LNCAP (cell line): ENCODE measurements around the gene ECI1.

Experiments
- TF ChIP-seq, protein P1 (sequence below): fragments of 450-650 bp; IDR thresholded peaks from 2 replicates; pipeline ENCODE4 v1.5.1; 2017; ENCODE audit warnings: mild to moderate bottlenecking

Gene ECI1

GRCh38 chr16:2223942-2224486, 27.4 kb downstream of the ECI1 start:
- TF ChIP-seq, protein P1, sequence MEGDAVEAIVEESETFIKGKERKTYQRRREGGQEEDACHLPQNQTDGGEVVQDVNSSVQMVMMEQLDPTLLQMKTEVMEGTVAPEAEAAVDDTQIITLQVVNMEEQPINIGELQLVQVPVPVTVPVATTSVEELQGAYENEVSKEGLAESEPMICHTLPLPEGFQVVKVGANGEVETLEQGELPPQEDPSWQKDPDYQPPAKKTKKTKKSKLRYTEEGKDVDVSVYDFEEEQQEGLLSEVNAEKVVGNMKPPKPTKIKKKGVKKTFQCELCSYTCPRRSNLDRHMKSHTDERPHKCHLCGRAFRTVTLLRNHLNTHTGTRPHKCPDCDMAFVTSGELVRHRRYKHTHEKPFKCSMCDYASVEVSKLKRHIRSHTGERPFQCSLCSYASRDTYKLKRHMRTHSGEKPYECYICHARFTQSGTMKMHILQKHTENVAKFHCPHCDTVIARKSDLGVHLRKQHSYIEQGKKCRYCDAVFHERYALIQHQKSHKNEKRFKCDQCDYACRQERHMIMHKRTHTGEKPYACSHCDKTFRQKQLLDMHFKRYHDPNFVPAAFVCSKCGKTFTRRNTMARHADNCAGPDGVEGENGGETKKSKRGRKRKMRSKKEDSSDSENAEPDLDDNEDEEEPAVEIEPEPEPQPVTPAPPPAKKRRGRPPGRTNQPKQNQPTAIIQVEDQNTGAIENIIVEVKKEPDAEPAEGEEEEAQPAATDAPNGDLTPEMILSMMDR = no peak; the same call in 1 of the 2 replicates

DNA sequence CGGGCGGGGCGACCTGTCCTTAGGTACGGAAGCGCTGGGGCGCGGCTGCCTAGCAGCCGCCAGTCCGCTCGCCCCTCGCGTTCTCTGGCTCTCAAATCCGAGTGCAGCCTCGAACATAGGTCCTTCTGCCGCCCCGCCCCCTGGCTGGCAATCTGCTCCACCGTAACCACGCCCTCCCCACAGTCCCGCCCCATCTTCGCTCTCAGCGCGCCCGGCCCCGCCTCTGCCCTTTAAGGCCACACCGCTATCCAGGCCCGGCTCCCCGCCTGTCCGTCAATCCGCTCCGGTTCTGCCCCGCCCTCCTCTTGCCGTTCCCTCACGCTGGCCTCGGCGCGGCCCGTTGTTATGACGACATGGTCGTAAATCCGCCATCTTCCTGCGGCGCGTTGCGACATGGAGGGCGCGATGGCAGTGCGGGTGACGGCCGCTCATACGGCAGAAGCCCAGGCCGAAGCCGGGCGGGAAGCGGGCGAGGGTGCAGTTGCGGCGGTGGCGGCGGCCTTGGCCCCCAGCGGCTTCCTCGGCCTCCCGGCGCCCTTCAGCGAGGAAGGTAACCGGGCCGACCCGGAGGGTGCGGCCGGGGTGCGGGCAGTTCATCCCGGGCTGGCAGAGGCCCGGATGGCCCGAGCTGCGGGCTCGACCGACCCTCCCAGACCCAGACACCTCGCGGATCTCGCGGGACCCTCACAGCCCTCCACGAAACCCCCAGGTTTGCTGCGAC, 28.0 kb downstream of the ECI1 start, which contains the start of gene E4F1:
Gene E4F1, plus strand, starts transcription at position 371 of the 721 bp plus-strand sequence. Its CDS starts 23 bp downstream, at position 394.
- TF ChIP-seq, protein P1 = no peak

GRCh38 chr16:2216330-2216729, 35.1 kb downstream of the ECI1 start:
- TF ChIP-seq, protein P1 = no peak

DNA sequence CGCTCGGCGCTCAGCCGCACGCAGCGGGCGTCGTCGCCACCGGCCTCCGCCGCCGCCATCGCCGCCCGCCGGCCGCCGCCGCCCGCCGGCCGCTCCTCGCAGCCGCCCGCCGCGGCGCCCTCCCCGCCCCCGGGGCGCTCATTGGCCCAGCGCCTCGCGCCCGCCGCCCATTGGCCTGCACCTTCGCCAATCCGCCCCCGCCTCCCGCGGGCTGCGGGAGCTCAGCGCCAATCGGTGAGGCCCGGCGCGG, 36.7 kb downstream of the ECI1 start, which contains the start of gene PGP:
Gene PGP, minus strand, starts transcription at position 122 of the 250 bp plus-strand sequence. Its CDS starts 63 bp downstream, at position 59.
- TF ChIP-seq, protein P1 = no peak

DNA sequence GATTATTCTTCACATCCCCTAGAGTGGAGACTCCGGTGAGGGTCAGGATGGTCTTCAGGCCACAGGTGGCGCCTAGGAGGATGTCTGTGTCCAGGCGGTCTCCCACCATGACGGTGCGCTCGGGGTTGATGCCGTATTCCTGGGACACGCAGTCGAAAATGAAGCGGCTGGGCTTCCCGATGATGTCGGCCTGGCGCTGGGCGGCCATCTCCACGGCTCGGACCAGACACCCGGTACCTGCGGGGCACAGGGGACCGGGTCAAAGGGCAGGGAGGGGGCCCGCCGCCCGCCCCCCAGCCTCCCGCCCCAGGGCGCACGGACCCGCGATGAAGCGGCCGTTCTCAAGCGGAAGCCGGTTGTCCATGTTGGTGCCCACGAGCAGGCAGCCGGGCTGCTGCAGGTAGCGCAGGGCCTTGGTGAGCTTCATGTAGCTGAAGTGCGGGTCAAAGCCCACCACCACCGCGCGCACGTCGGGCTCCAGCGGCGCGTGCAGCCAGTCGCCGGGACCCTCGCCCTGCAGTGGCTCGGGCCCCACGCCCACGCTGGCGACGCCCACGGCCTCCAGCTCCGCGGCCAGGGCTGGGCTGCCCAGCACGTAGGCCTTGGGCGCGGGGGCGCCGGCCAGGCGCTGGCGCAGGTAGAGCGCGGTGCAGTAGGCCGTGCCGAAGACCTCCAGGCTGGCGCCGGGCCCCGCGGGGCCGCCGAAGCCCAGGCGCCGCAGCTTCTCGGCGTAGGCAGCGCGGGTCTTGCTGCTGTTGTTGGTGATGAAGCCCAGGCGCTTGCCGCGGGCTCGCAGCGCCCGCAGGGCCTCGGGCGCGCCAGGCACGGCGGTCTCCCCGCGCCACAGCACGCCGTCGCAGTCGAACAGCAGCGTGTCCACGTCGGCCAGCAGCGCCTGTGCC, 37.3 kb downstream of the ECI1 start:
- TF ChIP-seq, protein P1 = no peak

DNA sequence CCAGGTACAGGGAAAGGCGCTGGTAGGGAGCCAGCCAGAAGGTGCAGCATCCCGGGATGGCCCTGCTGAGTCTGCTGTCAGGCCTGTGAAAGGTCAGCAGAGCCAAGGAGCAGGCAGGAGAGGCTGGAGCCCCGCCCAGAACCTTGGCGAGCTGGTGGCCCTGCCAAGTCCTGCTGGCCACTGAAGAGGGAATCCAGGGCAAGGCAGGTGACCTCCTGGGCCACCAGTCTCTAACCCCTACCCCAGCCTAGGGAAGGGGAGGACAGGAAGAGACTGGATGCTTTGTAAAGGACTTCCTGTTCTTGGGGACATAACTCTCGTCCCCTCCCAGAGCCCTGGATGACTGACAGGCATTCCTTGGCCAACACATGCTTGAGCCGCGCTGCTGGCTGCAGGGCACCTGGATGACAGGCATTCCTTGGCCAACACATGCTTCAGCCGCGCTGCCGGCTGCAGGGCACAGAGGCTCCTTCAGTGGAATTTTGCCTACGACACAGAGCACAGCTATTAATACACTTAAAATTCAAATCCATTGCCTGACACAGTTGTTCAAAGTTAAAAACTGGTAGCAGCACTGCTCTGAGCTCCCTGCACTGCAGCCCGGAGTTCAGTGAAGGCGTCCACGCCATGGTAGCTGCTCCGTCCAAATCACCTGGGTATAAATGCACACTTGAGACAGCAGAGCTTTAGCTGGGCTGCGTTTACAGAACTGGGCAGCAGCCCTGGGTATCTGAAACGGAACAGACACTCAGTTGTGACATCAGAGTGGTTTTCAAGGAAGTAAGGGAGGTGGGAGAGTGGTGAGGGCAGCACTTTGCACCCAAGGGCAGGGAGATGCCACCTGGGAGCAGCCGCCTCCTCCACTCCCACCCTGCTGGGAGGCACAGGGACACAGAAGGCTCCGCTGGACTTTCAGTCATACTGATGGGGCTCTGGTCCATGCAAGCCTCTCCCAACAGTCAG, 38.7 kb downstream of the ECI1 start:
- TF ChIP-seq, protein P1 = no peak

DNA sequence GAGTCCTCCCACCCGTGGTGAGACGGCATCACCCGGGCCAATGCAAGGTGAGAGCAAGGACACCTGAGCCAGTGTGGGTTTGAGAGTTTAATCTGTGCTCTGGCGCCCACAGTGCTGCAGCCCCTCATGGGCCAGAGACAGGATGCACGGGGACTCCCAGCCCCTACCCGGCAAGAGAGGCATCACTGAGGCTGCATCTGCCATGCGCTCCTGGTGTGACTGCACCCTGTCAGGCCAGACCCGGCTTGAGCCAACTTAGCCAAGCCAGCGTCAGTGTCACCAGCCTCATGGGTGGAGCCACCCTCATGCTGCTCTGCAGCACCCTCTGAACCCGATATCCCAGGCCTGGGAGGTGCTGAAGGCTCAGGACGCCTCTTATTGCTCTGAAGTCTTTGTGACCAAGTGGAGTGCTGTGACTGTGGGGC, 39.5 kb downstream of the ECI1 start:
- TF ChIP-seq, protein P1 = no peak
